GM03348 (cell line): Measurements from ENCODE around the gene ALDH1B1.

Experiments
- DNase-seq: peaks from one replicate; pipeline ENCODE4 v3.0.0; 2012; ENCODE audit warnings: low spot score

The ALDH1B1 gene

DNA sequence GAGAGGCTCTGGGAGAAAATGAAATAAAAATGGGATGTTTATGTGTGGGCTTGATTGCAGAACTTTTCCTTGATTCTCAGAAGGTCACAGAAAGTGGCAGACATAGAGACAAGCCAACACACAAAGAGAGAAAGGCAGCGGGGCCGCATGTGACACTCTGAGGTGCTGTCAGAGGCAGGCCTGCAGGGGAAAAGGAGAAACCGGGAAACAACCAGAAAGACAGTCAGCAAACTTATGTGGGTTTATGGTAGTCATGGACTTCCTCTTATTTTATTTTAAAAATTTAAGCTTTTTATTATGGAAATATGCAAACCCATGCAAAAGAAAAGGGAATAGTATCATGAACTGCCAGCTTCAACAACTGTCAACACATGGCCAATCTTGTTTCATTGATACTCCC lies 48.0 kb downstream of the ALDH1B1 start:
- no peak for DNase-seq

DNA sequence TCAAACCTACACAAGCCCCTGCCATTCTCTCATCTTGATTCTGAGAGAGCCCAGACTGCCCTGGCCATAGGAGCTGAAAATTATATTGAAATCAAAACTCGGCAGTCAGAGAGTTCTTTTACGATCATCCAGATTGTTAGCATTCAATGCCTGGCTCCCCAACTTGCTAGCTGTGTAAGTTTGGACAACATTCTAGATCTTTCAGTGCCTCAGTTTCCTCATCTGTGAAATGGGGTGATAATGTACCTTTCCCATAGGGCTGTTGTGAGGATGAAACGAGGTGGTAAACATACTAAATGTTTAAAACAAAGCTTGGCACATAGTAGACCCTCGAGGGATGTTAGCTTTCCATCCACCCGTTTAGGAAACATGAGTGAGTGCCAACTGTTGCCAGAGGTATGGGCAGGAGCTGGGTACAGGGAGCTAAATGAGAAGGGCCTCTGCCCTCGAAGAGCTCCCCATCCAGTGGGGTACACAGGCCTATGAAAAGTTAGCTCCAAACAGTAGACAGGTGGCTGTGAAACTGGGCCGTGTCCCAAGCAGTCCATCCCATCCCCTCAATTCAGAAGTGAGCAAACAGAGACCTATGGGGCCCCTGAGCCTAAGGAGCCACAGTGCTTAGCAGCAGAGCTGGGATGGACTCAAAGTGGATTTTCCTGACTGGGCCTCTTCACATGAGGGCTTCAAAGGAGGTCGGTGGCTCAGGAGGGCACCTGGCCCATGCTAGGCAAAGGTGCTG lies 49.0 kb downstream of the ALDH1B1 start:
- no peak for DNase-seq

DNA sequence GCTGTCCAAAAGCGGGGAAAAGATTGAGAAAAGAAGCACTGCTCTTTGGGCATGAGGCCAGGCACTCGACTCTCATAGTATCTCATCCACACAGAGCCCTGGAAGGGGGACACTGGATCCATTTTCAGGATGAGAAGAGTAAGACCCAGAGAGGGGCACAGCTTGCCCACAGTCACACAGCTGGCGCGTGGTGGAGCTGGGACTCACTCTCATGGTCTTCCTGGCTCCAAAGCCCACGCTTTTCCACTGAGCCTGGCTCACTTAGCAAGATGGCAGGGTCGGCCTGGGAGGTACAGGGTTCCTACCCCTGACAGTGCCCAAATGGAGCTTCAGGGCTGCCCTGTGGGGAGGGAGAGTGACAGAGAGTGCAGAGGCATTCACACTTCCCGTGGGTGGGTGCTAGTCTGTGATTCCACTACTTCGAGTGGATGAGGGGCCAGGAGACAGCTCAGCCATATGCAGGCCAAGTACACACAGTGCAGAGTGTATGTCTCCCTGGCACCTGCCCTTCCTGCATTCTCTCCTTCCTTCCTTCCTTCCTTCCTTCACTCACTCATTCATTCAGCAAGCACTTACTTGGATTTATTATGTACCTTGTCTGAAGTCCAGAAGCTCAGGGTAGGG lies 50.1 kb downstream of the ALDH1B1 start:
- no peak for DNase-seq

DNA sequence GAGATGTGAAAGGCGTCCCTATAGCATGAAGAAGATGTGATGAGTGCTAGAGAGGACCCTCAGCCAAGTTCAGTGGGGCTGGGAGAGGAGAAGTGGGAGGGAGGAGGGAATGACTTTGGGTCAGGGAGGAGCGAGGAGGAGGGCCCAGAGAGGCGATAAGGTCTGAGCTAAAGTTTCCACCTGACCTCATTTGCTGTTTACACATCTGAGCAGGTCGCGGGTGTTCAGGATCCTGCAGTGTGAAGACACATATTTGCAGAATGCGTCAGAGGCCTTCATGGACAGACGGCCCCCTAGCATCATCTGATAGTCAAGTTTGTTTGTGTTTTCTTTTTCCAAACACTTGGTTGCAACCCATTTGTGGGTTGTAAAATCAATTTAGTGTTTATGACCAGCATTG lies 50.7 kb downstream of the ALDH1B1 start:
- DNase-seq = no peak

DNA sequence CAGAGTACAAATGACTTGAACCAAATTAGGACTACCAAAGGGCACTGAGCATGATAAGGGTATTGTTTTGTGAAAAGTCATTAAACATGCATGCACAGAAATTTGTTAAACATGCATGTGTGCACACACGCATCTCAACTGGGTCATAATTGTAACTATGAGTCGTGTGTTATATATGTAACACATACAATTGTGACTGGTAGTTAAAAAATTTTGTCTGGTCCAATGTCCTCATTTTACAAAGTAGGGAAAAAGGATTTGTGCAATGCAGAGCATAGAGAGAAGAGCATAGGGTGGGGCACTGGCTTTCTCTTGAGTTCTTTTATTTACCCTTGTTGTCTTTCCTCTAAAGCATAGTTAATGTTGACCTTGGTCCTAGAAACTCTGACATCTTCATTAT lies 51.1 kb downstream of the ALDH1B1 start:
- no peak for DNase-seq

DNA sequence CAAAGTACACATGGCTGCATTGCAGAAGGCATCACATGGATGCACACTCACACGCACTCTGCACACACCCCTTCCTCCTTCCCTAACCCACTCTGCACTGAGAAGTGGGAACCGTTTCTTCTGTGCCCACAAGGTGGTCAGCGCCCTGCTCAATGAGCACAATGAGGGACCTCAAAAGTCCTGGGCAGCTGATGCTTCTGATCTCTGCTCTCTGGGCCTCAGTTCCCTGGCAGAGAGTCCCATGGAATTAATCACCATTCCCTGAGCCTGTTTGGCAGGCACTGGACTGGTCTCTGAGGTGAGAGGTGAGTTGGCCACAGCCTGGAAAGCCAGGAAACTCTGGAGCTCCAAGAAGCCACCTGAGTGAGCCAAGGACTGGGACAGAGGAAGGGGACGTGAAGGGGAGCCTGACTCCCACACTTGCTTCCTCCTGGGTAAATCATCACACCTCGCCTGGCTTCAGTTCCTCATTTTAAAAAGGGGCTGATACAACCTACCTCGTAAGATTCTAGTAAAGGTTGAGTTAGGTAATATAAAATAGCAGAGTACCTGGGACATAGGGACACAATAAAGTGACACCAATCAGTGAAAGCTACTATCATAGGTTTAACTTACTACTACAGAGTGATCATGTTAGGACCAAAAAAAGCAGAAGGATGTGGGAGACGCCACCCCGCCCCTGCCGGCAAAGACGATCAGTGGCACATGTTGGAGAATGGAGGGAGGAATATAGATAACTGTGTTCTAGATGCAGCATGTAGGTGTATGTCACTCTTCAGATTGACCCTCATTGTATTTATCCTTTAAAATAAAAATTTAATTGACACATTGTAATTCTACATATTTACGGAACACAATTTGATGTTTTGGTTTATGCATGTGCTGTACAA lies 52.9 kb downstream of the ALDH1B1 start:
- no peak for DNase-seq

DNA sequence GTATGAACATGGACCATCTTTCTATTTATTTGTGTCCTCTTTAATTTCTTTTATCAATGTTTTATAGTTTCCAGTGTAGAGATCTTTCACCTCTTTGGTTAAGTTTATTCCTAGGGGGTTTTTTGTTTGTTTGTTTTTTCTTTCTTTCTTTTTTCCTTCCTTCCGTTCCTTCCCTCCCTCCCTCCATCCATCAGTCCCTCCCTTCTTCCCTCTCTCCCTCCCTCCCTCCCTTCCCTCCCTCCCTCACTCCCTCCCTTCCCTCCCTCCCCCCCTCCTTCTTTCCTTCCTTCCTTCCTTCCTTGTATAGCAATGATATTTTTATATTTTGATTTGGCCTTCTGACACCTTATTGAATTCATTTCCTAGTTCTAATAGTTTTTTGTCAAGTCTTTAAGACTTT lies 55.2 kb downstream of the ALDH1B1 start:
- no peak for DNase-seq
